H9 (cell line): Measurements from ENCODE around the gene EIF5A. TPM values are rescaled to one million over a fixed set of nuclear protein-coding genes. Genes with fewer than 3 reads are reported as not detected.

ENCODE experiments used
- DNase-seq: peaks from one replicate; pipeline ENCODE4 v3.0.0-alpha.2; 2017
- H2AFZ ChIP-seq: one replicate; pipeline ENCODE4 v1.6.1; 2013; ENCODE audit warnings: mild to moderate bottlenecking, low read length, control low read depth, moderate library complexity
- H2AK5ac ChIP-seq: 2 replicates; pipeline ENCODE4 v1.6.1; 2013; ENCODE audit warnings: low read length, control low read depth, mixed read lengths; ENCODE audit not compliant: insufficient read length
- H2BK120ac ChIP-seq: one replicate; pipeline ENCODE4 v1.6.1; 2013; ENCODE audit warnings: low read depth, mild to moderate bottlenecking, low read length, control low read depth, inconsistent platforms; ENCODE audit not compliant: poor library complexity, severe bottlenecking
- H2BK12ac ChIP-seq: 2 replicates; pipeline ENCODE4 v1.6.1; 2013; ENCODE audit warnings: low read length, control low read depth, mixed read lengths, low read depth; ENCODE audit not compliant: insufficient read length
- H2BK15ac ChIP-seq: 2 replicates; pipeline ENCODE4 v1.6.1; 2013; ENCODE audit warnings: low read depth, low read length, control low read depth
- H2BK20ac ChIP-seq: one replicate; pipeline ENCODE4 v1.6.1; 2013; ENCODE audit warnings: low read depth, mild to moderate bottlenecking, low read length, control low read depth, inconsistent platforms; ENCODE audit not compliant: poor library complexity, severe bottlenecking
- H2BK5ac ChIP-seq: 2 replicates; pipeline ENCODE4 v1.6.1; 2013; ENCODE audit warnings: low read length, control low read depth, mixed read lengths; ENCODE audit not compliant: insufficient read length
- H3K14ac ChIP-seq: 2 replicates; pipeline ENCODE4 v1.6.1; 2013; ENCODE audit warnings: low read length, control low read depth; ENCODE audit not compliant: insufficient read depth
- H3K18ac ChIP-seq: 2 replicates; pipeline ENCODE4 v1.6.1; 2013; ENCODE audit warnings: low read depth, mild to moderate bottlenecking, mixed read lengths, low read length, control low read depth; ENCODE audit not compliant: insufficient read length
- H3K23ac ChIP-seq: 2 replicates; pipeline ENCODE4 v1.6.1; 2013; ENCODE audit warnings: low read length, control low read depth, mixed read lengths, low read depth; ENCODE audit not compliant: insufficient read length
- H3K23me2 ChIP-seq: 2 replicates; pipeline ENCODE4 v1.6.1; 2013; ENCODE audit warnings: low read depth, mild to moderate bottlenecking, mixed read lengths, low read length, control low read depth; ENCODE audit not compliant: insufficient read length, poor library complexity, severe bottlenecking
- H3K27ac ChIP-seq: 2 replicates; pipeline ENCODE4 v1.5.1; 2013; ENCODE audit warnings: low read length, control low read depth, mixed read lengths, low read depth; ENCODE audit not compliant: insufficient read length
- H3K27me3 ChIP-seq: 2 replicates; pipeline ENCODE4 v1.6.1; 2013; ENCODE audit warnings: low read length, control low read depth, inconsistent platforms; ENCODE audit not compliant: insufficient read depth
- H3K4ac ChIP-seq: 2 replicates; pipeline ENCODE4 v1.6.1; 2013; ENCODE audit warnings: low read depth, mild to moderate bottlenecking, control low read depth, inconsistent platforms, low read length, moderate library complexity
- H3K4me1 ChIP-seq: 2 replicates; pipeline ENCODE4 v1.6.1; 2013; ENCODE audit warnings: low read length, control low read depth, inconsistent platforms; ENCODE audit not compliant: insufficient read depth
- H3K4me2 ChIP-seq: 2 replicates; pipeline ENCODE4 v1.6.1; 2013; ENCODE audit warnings: low read length, control low read depth, mixed read lengths; ENCODE audit not compliant: insufficient read length, insufficient read depth
- H3K56ac ChIP-seq: 2 replicates; pipeline ENCODE4 v1.6.1; 2013; ENCODE audit warnings: low read depth, mild to moderate bottlenecking, mixed read lengths, low read length, control low read depth; ENCODE audit not compliant: insufficient read length
- H3K79me1 ChIP-seq: 2 replicates; pipeline ENCODE4 v1.6.1; 2013; ENCODE audit warnings: low read depth, mild to moderate bottlenecking, moderate library complexity, low read length, control low read depth, inconsistent platforms; ENCODE audit not compliant: insufficient read depth, poor library complexity, severe bottlenecking
- H3K79me2 ChIP-seq: 2 replicates; pipeline ENCODE4 v1.6.1; 2013; ENCODE audit warnings: low read length, control low read depth, inconsistent platforms; ENCODE audit not compliant: insufficient read depth
- H3K9ac ChIP-seq: 2 replicates; pipeline ENCODE4 v1.6.1; 2013; ENCODE audit warnings: low read length, control low read depth, mixed read lengths; ENCODE audit not compliant: insufficient read length; ENCODE audit errors: extremely low read depth
- H3K9me3 ChIP-seq: one replicate; pipeline ENCODE4 v1.6.1; 2013; ENCODE audit warnings: low read depth, low read length, inconsistent platforms; ENCODE audit not compliant: control insufficient read depth
- H3T11ph ChIP-seq: one replicate; pipeline ENCODE4 v1.6.1; 2013; ENCODE audit warnings: mild to moderate bottlenecking, low read length, control low read depth, inconsistent platforms
- H4K20me1 ChIP-seq: one replicate; pipeline ENCODE4 v1.6.1; 2013; ENCODE audit not compliant: control insufficient read depth, insufficient read length, insufficient read depth
- H4K5ac ChIP-seq: 2 replicates; pipeline ENCODE4 v1.6.1; 2013; ENCODE audit warnings: low read depth, mild to moderate bottlenecking, mixed read lengths, low read length, control low read depth; ENCODE audit not compliant: insufficient read length
- H4K8ac ChIP-seq: replicated peaks from 2 replicates; pipeline ENCODE4 v1.6.1; 2013; ENCODE audit warnings: low read length, control low read depth, mixed read lengths, low read depth; ENCODE audit not compliant: insufficient read length
- H4K91ac ChIP-seq: 2 replicates; pipeline ENCODE4 v1.6.1; 2013; ENCODE audit warnings: low read depth, mild to moderate bottlenecking, moderate library complexity, mixed read lengths, low read length, control low read depth; ENCODE audit not compliant: insufficient read length
- H3K27ac Mint-ChIP-seq, 3 experiments: 2 replicates in 2 of 3; 3 replicates in 1 of 3; pipeline ENCODE4 v1.8.0; 2020 to 2021; ENCODE audit warnings: mixed read lengths in 3 of 3, mild to moderate bottlenecking in 1 of 3, moderate library complexity in 1 of 3
- H3K27me3 Mint-ChIP-seq: 2 replicates; pipeline ENCODE4 v1.8.0; 2021; ENCODE audit warnings: low read depth, mild to moderate bottlenecking, moderate library complexity, mixed read lengths
- H3K36me3 Mint-ChIP-seq, 3 experiments: 2 replicates in 2 of 3; 3 replicates in 1 of 3; pipeline ENCODE4 v1.8.0; 2020 to 2021; ENCODE audit warnings: low read depth in 3 of 3, mixed read lengths in 3 of 3; ENCODE audit not compliant: insufficient read depth in 1 of 3
- H3K4me1 Mint-ChIP-seq, 2 experiments: 2 replicates each; pipeline ENCODE4 v1.8.0; 2020; ENCODE audit warnings: mixed read lengths in 2 of 2
- H3K4me3 Mint-ChIP-seq, 2 experiments: 2 replicates in 1 of 2; 3 replicates in 1 of 2; pipeline ENCODE4 v1.8.0; 2020 to 2021; ENCODE audit warnings: mild to moderate bottlenecking in 2 of 2, mixed read lengths in 2 of 2, moderate library complexity in 1 of 2
- H3K9me3 Mint-ChIP-seq, 2 experiments: 2 replicates in 1 of 2; 3 replicates in 1 of 2; pipeline ENCODE4 v1.8.0; 2020; ENCODE audit warnings: mild to moderate bottlenecking in 2 of 2, mixed read lengths in 2 of 2, moderate library complexity in 1 of 2
- CTCF ChIP-seq: fragments of 200-600 bp; sonication (generic); conservative IDR thresholded peaks from 3 replicates; pipeline ENCODE4 v1.8.0; 2021; ENCODE audit warnings: antibody characterized with exemption, mild to moderate bottlenecking
- WGBS: extraction: QIAGEN DNeasy Blood & Tissue Kit; methylation state at CpG from one replicate; pipeline ENCODE4 v1.1.7; 2013; ENCODE audit warnings: missing lambda C conversion rate, low lambda C conversion rate, mixed read lengths; ENCODE audit not compliant: insufficient read length; ENCODE audit errors: extremely low coverage; 5-methylcytosine and 5-hydroxymethylcytosine counted together
- total RNA-seq: library from RNA; stranded (reverse); gene quantifications from 2 replicates; pipeline ENCODE4 v1.2.1, GENCODE V29; 2021

Gene EIF5A
- total RNA-seq, 1 experiment from 2014 or later, result 978 TPM

- H3K4me1 Mint-ChIP-seq, result peaks cover 10 to 21% of the 10 kb centered on the region in 2 experiments
Observed at GRCh38 chr17:7285679-7286078, 21.7 kb upstream of the EIF5A start.

More at GRCh38 chr17:7285679-7286078, 21.7 kb upstream of the EIF5A start:
- Histone ChIP-seq H3K79me1 (no peaks in the 10 kb centered on the region), H2AK5ac (no peak overlapping the region), H2AFZ (no peak overlapping the region), H3K27me3 (no peaks in the 10 kb centered on the region), H3K27ac (no peak overlapping the region), H3K18ac (no peak overlapping the region), H3K14ac (no peak overlapping the region), H2BK120ac (no peak overlapping the region), H4K5ac (no peak overlapping the region), H4K8ac (no peak overlapping the region), H4K20me1 (no peaks in the 10 kb centered on the region), H3K23me2 (peaks cover 10% of the 10 kb centered on the region), H3K9ac (no peak overlapping the region), H2BK12ac (no peak overlapping the region), H3K4me1 (no peaks in the 10 kb centered on the region; the same call in 1 of the 2 replicates), H2BK15ac (no peak overlapping the region), H3K56ac (no peak overlapping the region), H3K23ac (no peak overlapping the region), H3K79me2 (no peaks in the 10 kb centered on the region), H3K4me2 (no peak overlapping the region), H2BK5ac (no peak overlapping the region), H2BK20ac (no peak overlapping the region), H4K91ac (no peak overlapping the region), H3T11ph (no peak overlapping the region), H3K9me3 (no peaks in the 10 kb centered on the region), H3K4ac (no peak overlapping the region)
- no peak overlapping the region for H3K27ac Mint-ChIP-seq
- H3K27me3 Mint-ChIP-seq, result peaks cover 17% of the 10 kb centered on the region
- H3K36me3 Mint-ChIP-seq, result peaks cover 2 to 25% (median 11%) of the 10 kb centered on the region in 3 experiments; a peak in 5 of 7 replicates
- WGBS, result no CpG with 5 or more reads among the region's 12 CpGs
- H3K9me3 Mint-ChIP-seq, result no peaks in the 10 kb centered on the region
- no peak for TF ChIP-seq CTCF
- 0 out of 5 replicates have a peak overlapping the region, but pooled peaks of 1 of the 2 experiments have one; percentile 14 for H3K4me3 Mint-ChIP-seq
- DNase-seq, result no peak
